GM12892 (cell line): ENCODE measurements around the gene PDCL2.

Experiments used
- POLR2A ChIP-seq: IDR thresholded peaks from 2 replicates; pipeline ENCODE4 v1.6.1; 2011; ENCODE audit warnings: low read depth, low read length, control low read depth
- POLR2AphosphoS5 ChIP-seq: IDR thresholded peaks from 2 replicates; pipeline ENCODE4 v1.6.1; 2011; ENCODE audit warnings: low read depth, low read length, control low read depth
- TAF1 ChIP-seq: IDR thresholded peaks from 2 replicates; pipeline ENCODE4 v1.6.1; 2011; ENCODE audit warnings: low read depth, mild to moderate bottlenecking, control low read depth, low read length, borderline replicate concordance

- TF ChIP-seq TAF1 (no peak), POLR2A (no peak), POLR2AphosphoS5 (no peak)
Observed at GRCh38 chr4:55617587-55618197, 25.6 kb upstream of the PDCL2 start.
